Suppressor macrophage treated with lipopolysaccharide for 4 hours (primary cell): Measurements from ENCODE around the gene USP17L5.
"Not testable (repeated sequence)": the region's sequence is repeated elsewhere in the genome, so short reads cannot be mapped to it uniquely, and the experiment has no call there.

Experiments
- DNase-seq: peaks from one replicate; pipeline ENCODE4 v3.0.0-alpha.2; 2020

USP17L5 gene, protein sequence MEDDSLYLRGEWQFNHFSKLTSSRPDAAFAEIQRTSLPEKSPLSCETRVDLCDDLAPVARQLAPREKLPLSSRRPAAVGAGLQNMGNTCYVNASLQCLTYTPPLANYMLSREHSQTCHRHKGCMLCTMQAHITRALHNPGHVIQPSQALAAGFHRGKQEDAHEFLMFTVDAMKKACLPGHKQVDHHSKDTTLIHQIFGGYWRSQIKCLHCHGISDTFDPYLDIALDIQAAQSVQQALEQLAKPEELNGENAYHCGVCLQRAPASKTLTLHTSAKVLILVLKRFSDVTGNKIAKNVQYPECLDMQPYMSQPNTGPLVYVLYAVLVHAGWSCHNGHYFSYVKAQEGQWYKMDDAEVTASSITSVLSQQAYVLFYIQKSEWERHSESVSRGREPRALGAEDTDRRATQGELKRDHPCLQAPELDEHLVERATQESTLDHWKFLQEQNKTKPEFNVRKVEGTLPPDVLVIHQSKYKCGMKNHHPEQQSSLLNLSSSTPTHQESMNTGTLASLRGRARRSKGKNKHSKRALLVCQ

DNA sequence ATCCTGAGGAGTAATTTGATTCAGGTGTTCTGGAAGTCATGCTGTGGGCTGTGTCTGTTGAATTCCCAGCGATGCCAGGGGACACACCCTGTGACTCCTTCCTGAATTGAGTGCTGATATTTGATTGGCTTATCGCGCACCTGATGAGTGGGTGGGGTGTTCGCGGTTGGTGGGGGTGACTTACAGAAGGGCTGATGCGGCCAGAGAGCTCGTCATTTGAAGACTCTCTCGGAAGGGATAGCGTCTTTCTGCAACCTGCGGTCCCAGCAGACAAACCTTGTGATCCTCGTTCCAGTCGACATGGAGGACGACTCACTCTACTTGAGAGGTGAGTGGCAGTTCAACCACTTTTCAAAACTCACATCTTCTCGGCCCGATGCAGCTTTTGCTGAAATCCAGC, at the start of gene USP17L5:
Gene USP17L5, plus strand, starts transcription at position 301 of the 400 bp plus-strand sequence. Its CDS starts 0 bp downstream, at position 301.
- not testable (repeated sequence) for DNase-seq

DNA sequence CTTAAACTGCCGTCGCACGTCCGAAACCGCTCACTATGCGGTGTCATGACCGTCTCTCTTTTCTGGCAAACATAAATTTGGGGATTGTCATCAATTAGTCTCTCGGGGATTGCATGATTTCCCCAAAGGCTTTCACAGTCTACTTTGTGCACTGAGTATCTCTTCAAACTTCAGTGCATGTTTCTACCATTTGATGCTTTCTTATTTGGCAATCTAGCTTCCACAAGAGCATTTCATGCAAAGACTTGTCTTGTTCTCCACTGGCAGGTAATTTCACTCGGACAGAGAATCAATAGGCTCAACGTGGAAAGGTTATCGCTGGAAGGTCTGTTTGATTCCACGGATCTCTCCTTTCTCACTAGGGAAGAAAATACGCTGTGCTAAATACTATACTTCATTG, 15.0 kb upstream of the USP17L5 start:
- DNase-seq = not testable (repeated sequence)

DNA sequence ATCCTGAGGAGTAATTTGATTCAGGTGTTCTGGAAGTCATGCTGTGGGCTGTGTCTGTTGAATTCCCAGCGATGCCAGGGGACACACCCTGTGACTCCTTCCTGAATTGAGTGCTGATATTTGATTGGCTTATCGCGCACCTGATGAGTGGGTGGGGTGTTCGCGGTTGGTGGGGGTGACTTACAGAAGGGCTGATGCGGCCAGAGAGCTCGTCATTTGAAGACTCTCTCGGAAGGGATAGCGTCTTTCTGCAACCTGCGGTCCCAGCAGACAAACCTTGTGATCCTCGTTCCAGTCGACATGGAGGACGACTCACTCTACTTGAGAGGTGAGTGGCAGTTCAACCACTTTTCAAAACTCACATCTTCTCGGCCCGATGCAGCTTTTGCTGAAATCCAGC, 14.3 kb upstream of the USP17L5 start, which contains the start of gene USP17L24:
Gene USP17L24, plus strand, starts transcription at position 301 of the 400 bp plus-strand sequence. Its CDS starts 0 bp downstream, at position 301.
- DNase-seq = not testable (repeated sequence)

DNA sequence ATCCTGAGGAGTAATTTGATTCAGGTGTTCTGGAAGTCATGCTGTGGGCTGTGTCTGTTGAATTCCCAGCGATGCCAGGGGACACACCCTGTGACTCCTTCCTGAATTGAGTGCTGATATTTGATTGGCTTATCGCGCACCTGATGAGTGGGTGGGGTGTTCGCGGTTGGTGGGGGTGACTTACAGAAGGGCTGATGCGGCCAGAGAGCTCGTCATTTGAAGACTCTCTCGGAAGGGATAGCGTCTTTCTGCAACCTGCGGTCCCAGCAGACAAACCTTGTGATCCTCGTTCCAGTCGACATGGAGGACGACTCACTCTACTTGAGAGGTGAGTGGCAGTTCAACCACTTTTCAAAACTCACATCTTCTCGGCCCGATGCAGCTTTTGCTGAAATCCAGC, 9.6 kb upstream of the USP17L5 start, which contains the start of gene USP17L25:
Gene USP17L25, plus strand, starts transcription at position 301 of the 400 bp plus-strand sequence. Its CDS starts 0 bp downstream, at position 301.
- DNase-seq = not testable (repeated sequence)

DNA sequence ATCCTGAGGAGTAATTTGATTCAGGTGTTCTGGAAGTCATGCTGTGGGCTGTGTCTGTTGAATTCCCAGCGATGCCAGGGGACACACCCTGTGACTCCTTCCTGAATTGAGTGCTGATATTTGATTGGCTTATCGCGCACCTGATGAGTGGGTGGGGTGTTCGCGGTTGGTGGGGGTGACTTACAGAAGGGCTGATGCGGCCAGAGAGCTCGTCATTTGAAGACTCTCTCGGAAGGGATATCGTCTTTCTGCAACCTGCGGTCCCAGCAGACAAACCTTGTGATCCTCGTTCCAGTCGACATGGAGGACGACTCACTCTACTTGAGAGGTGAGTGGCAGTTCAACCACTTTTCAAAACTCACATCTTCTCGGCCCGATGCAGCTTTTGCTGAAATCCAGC, 4.8 kb upstream of the USP17L5 start, which contains the start of gene USP17L26:
Gene USP17L26, plus strand, starts transcription at position 301 of the 400 bp plus-strand sequence. Its CDS starts 0 bp downstream, at position 301.
- DNase-seq = not testable (repeated sequence)

DNA sequence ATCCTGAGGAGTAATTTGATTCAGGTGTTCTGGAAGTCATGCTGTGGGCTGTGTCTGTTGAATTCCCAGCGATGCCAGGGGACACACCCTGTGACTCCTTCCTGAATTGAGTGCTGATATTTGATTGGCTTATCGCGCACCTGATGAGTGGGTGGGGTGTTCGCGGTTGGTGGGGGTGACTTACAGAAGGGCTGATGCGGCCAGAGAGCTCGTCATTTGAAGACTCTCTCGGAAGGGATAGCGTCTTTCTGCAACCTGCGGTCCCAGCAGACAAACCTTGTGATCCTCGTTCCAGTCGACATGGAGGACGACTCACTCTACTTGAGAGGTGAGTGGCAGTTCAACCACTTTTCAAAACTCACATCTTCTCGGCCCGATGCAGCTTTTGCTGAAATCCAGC, 4.6 kb downstream of the USP17L5 start, which contains the start of gene USP17L27:
Gene USP17L27, plus strand, starts transcription at position 301 of the 400 bp plus-strand sequence. Its CDS starts 0 bp downstream, at position 301.
- not testable (repeated sequence) for DNase-seq

DNA sequence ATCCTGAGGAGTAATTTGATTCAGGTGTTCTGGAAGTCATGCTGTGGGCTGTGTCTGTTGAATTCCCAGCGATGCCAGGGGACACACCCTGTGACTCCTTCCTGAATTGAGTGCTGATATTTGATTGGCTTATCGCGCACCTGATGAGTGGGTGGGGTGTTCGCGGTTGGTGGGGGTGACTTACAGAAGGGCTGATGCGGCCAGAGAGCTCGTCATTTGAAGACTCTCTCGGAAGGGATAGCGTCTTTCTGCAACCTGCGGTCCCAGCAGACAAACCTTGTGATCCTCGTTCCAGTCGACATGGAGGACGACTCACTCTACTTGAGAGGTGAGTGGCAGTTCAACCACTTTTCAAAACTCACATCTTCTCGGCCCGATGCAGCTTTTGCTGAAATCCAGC, 9.4 kb downstream of the USP17L5 start, which contains the start of gene USP17L28:
Gene USP17L28, plus strand, starts transcription at position 301 of the 400 bp plus-strand sequence. Its CDS starts 0 bp downstream, at position 301.
- DNase-seq = not testable (repeated sequence)

DNA sequence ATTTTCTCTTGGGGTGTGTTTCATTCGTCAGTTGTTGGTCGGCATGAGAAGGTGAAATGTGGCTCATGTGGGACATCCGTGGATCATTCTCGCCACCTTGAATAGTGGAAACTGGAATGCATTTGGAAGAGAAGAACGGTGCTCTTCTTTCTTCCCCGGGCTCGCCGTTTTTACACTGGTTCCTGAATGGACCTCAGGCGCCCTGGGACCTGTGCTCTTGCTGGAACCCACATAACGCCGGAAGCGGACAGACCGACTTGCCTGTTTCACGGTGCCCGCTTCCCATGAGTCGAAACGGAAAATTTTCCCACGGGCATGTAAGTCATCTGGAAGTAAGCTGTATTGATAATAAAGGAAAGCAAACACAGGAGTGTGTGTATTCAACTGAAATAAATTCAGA, 11.7 kb downstream of the USP17L5 start:
- not testable (repeated sequence) for DNase-seq

DNA sequence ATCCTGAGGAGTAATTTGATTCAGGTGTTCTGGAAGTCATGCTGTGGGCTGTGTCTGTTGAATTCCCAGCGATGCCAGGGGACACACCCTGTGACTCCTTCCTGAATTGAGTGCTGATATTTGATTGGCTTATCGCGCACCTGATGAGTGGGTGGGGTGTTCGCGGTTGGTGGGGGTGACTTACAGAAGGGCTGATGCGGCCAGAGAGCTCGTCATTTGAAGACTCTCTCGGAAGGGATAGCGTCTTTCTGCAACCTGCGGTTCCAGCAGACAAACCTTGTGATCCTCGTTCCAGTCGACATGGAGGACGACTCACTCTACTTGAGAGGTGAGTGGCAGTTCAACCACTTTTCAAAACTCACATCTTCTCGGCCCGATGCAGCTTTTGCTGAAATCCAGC, 14.1 kb downstream of the USP17L5 start, which contains the start of gene USP17L29:
Gene USP17L29, plus strand, starts transcription at position 301 of the 400 bp plus-strand sequence. Its CDS starts 0 bp downstream, at position 301.
- not testable (repeated sequence) for DNase-seq

DNA sequence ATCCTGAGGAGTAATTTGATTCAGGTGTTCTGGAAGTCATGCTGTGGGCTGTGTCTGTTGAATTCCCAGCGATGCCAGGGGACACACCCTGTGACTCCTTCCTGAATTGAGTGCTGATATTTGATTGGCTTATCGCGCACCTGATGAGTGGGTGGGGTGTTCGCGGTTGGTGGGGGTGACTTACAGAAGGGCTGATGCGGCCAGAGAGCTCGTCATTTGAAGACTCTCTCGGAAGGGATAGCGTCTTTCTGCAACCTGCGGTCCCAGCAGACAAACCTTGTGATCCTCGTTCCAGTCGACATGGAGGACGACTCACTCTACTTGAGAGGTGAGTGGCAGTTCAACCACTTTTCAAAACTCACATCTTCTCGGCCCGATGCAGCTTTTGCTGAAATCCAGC, 23.6 kb downstream of the USP17L5 start, which contains the start of gene USP17L30:
Gene USP17L30, plus strand, starts transcription at position 301 of the 400 bp plus-strand sequence. Its CDS starts 0 bp downstream, at position 301.
- not testable (repeated sequence) for DNase-seq

DNA sequence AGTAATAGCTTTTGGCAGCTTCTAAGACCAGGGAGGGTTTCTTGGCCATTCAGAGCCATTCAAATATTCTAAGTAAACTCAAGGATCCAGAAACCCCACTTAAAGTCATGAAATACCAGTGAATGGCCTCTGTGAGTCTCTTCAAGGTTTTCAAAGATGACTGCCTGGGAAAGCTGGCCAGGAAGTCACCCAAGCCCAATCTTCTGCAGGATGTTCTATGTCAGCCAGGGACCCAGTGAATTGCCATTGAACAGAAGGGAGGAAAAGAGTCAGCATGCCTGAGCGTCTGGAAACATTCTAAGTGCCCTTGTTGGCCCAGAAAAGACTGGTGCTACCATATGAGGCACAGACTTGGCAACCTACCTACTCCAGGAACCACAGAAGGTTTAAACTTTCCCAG, 40.7 kb downstream of the USP17L5 start:
- not testable (repeated sequence) for DNase-seq

DNA sequence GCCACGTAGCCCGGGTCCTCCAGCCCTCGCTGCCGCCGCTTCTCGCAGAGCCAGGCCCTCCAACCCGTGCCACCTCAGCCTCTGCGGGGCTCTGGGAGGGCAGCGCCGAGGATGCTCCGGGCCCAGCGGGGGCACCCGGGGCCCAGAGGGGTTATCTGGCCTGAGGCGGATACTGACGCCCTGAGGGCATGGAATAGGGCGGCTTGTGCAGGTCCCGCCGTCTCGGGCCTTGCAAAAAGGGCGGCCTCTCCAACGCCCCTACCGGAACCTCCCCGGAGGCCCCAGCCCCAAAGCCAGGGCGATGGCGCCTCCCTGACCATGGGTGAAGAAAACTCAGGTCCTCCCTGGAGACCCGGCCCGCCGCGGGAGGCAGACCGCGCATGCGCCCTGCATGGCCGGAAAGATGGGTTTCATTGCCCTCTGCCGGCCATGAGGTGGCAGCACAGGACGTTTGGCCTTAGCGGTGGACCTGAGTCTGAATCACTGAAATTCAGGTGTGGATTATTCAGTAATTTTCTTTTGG, 41.9 kb downstream of the USP17L5 start:
- DNase-seq = peak; percentile 1

DNA sequence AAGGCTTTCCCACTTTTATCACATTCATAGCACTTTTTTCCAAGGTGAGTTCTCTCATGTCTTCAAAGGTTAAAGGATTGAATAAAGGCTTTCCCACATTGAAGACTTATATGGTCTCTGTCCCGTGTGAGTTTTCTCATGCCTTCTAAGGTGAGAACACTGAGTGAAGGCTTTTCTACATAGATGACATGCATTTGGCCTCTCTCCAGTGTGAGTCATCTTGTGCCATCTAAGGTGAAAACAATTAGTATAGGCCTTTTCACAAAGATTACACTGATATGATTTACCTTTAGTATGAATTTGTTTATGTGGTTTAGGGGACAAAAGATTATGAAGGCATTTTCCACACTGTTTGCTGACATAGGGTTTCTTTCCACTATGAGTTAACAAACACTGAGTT, 44.9 kb downstream of the USP17L5 start:
- no peak for DNase-seq

DNA sequence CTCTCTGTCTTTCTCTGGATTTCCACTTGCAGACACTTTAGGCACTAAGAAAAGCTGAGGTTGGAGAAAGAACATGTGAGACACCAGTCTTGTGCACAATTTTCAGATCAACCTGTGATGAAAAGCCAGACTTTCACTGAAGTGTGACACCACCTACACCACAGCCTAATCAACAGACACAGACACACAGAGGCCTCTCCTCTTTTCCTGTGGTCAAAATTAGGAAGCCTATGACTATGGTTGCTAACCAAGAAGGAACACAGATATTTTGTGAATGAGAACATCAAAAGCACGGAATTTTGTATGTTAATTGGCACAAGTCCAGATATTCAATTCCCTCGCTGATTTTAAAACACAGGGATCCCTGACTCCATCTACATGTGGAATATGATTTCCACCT, 49.8 kb downstream of the USP17L5 start:
- not testable (repeated sequence) for DNase-seq
